ENCODE measurements around the gene PLA2G6. TPM values are rescaled to one million over a fixed set of nuclear protein-coding genes. Genes with fewer than 3 reads are reported as not detected.

PLA2G6 gene
- total and polyA plus RNA-seq, 9 of the 15 experiments (the other 6 are each of a cell fraction or from before 2014, with no cell fraction given) = 0.11 to 12.2 (median 9.7) TPM

- BruUV-seq (replicated peaks) = no TSS peak
- ATAC-seq (peak; percentile 61), FAIRE-seq (peak; percentile 81), DNase-seq (ENCODE audit: extremely low read depth in 1 of 4, low spot score in 3 of 4) (peak; percentile 58 to 69 (median 66))
- no peaks in the 10 kb centered on the region for H3K27me3 ChIP-seq (ENCODE audit: control insufficient read depth in 2 of 2, insufficient read depth in 2 of 2, low read length in 2 of 2)
- no peaks in the 10 kb centered on the region for H3K9me1 ChIP-seq (ENCODE audit: control insufficient read depth, insufficient read depth, low read length)
- peak overlapping the region; percentile 62 for H3K4me2 ChIP-seq (ENCODE audit: insufficient read depth, low read length)
- peak overlapping the region; percentile 33; the same call in 1 of the 3 replicates for H3K27ac ChIP-seq (ENCODE audit: extremely low read depth, low read depth, low read length)
- H2AFZ ChIP-seq (ENCODE audit: low read depth, low read length) = peak overlapping the region; percentile 56; the same call in 1 of the 2 replicates
- POLR2A ChIA-PET = interaction anchor here (0.6 kb wide), 1 partner anchor 404 kb away, joined by 3 read pairs; no protein-coding TSS in a partner anchor
- intact Hi-C loops (cut with micrococcal nuclease) (no loop called here), in situ Hi-C loops (cut with MboI) (no loop called here)
- 32% methylated on average over 14 of the region's 16 CpGs for WGBS (ENCODE audit: insufficient coverage, low coverage, missing lambda C conversion rate)
- H4K20me1 ChIP-seq (replicated peaks; ENCODE audit: control insufficient read depth, insufficient read depth, low read length) = 0 out of 2 replicates have a peak, but pooled peaks cover 3% of the 10 kb centered on the region
- no peaks in the 10 kb centered on the region for H3K36me3 ChIP-seq (ENCODE audit: control insufficient read depth, insufficient read depth, low read length)
- H3K9me3 ChIP-seq (replicated peaks; ENCODE audit: control insufficient read depth, insufficient read depth, low read depth, low read length) = no peaks in the 10 kb centered on the region
- peaks cover 21 to 32% of the 10 kb centered on the region in 2 experiments; a peak in 4 of 5 replicates for H3K4me1 ChIP-seq (replicated peaks in 1 of 2; ENCODE audit: control insufficient read depth in 2 of 2, insufficient read depth in 2 of 2, low read length in 2 of 2)
- no peaks in the 10 kb centered on the region for H3K79me2 ChIP-seq (ENCODE audit: control insufficient read depth, insufficient read depth, low read length)
- H3K9ac ChIP-seq (ENCODE audit: insufficient read depth in 1 of 2, low read depth in 2 of 2, low read length in 2 of 2) = peak overlapping the region in 1 of 2 experiments; percentile 79; a peak in 2 of 4 replicates
- CTCF ChIA-PET (ENCODE audit: low intra/inter-chr PET ratio) = no interaction called here
- no peak overlapping the region for H3K4me3 ChIP-seq
- no peak for TF ChIP-seq CREB1 (IDR thresholded peaks at IDR 0.05)
- 0 out of 2 replicates have a peak, but pooled peaks have one; percentile 23 for TF ChIP-seq CREB1 (CRISPR knock-in tag; IDR thresholded peaks at IDR 0.05)
- no peak for TF ChIP-seq NELFE (IDR thresholded peaks at IDR 0.05; ENCODE audit: insufficient read depth, insufficient read length)
- TF ChIP-seq VEZF1 (CRISPR knock-in tag; IDR thresholded peaks at IDR 0.05) = no peak
- TF ChIP-seq CREM (IDR thresholded peaks at IDR 0.05; ENCODE audit: low read depth) = peak; percentile 34; the same call in 1 of the 2 replicates
- TF ChIP-seq RCOR1 (IDR thresholded peaks at IDR 0.05; ENCODE audit: borderline replicate concordance in 1 of 2, low read depth in 2 of 2, low read length in 2 of 2) = 0 out of 4 replicates have a peak, but pooled peaks of 1 of the 2 experiments have one; percentile 34
- TF ChIP-seq TCF3 (CRISPR knock-in tag; IDR thresholded peaks at IDR 0.05) = peak; percentile 40; the same call in 1 of the 2 replicates
- TF ChIP-seq CHD1 (IDR thresholded peaks at IDR 0.05; ENCODE audit: low read length) = no peak
- peak in 1 of 3 experiments; percentile 39 for TF ChIP-seq YY1 (IDR thresholded peaks at IDR 0.05; ENCODE audit: borderline replicate concordance in 1 of 3, control insufficient read depth in 1 of 3, extremely low read depth in 1 of 3, insufficient read depth in 3 of 3, insufficient read length in 1 of 3, insufficient replicate concordance in 2 of 3, low read depth in 1 of 3, low read length in 2 of 3)
- TF ChIP-seq EHMT2 (IDR thresholded peaks at IDR 0.05) = 0 out of 2 replicates have a peak, but pooled peaks have one; percentile 64
- TF ChIP-seq NRF1 (conservative IDR thresholded peaks at IDR 0.05 in 1 of 2, IDR thresholded peaks at IDR 0.05 in 1 of 2) = peak; percentile 57 to 58
- no peak for TF ChIP-seq KDM5B (IDR thresholded peaks at IDR 0.05; ENCODE audit: insufficient replicate concordance, low read depth, low read length)
- peak; percentile 30; the same call in 1 of the 2 replicates for TF ChIP-seq BHLHE40 (IDR thresholded peaks at IDR 0.05; ENCODE audit: low read length)
- TF ChIP-seq ARHGAP35 (IDR thresholded peaks at IDR 0.05; ENCODE audit: partially characterized antibody) = no peak
- TF ChIP-seq NCOR1 (IDR thresholded peaks at IDR 0.05) = peak; percentile 21; the same call in 1 of the 2 replicates
- TF ChIP-seq TRIM25 (IDR thresholded peaks at IDR 0.05; ENCODE audit: borderline replicate concordance) = no peak
- no peak for TF ChIP-seq JUNB (CRISPR knock-in tag; conservative IDR thresholded peaks at IDR 0.05)
- no peak for TF ChIP-seq YBX1 (IDR thresholded peaks at IDR 0.05)
- no peak for TF ChIP-seq CXXC5 (CRISPR knock-in tag; IDR thresholded peaks at IDR 0.05)
These were observed 40.2 kb downstream of the PLA2G6 start for GRCh38 chr22:38141217-38141973.

Data from K562 (cell line).